NCI-H524 (cell line): ENCODE measurements around the gene MARCOL.
A peak's percentile ranks its signal among the peaks of the same experiment; 100 is the strongest.

Experiments used
- DNase-seq, 2 experiments: peaks; one replicate each; lab custom pipeline; 2025; lab: John Stamatoyannopoulos, UW

The MARCOL gene

GRCh38 chr5:148238418-148238794, at the start of gene MARCOL:
TSS of gene MARCOL (plus strand) at chr5:148238525. CDS start at chr5:148238598, 73 bp downstream.
- no peak for DNase-seq

- DNase-seq: no peak
Measured at GRCh38 chr5:148191010-148191409, 47.3 kb upstream of the MARCOL start.

- DNase-seq: no peak
Measured at GRCh38 chr5:148193202-148193601, 45.1 kb upstream of the MARCOL start.

- no peak for DNase-seq
Measured at GRCh38 chr5:148201151-148201550, 37.2 kb upstream of the MARCOL start.

- no peak for DNase-seq
Measured at GRCh38 chr5:148202531-148203203, 35.7 kb upstream of the MARCOL start, which contains the start of gene SPINK6. TSS of gene SPINK6 (plus strand) at chr5:148203042. CDS start at chr5:148203097, 55 bp downstream.

- no peak for DNase-seq
Measured at GRCh38 chr5:148205044-148205806, 33.1 kb upstream of the MARCOL start.

GRCh38 chr5:148205865-148206264, 32.5 kb upstream of the MARCOL start:
- no peak for DNase-seq

- DNase-seq: no peak
Measured at GRCh38 chr5:148206620-148207019, 31.7 kb upstream of the MARCOL start.

- no peak for DNase-seq
Measured at GRCh38 chr5:148208226-148208625, 30.1 kb upstream of the MARCOL start.

- DNase-seq: peak; percentile 11 to 52
Measured at GRCh38 chr5:148209151-148209770, 29.1 kb upstream of the MARCOL start.

GRCh38 chr5:148214665-148215185, 23.6 kb upstream of the MARCOL start:
- DNase-seq: no peak

- DNase-seq: no peak
Measured at GRCh38 chr5:148221508-148221907, 16.8 kb upstream of the MARCOL start.

GRCh38 chr5:148224117-148224742, 14.1 kb upstream of the MARCOL start:
- no peak for DNase-seq

- DNase-seq: no peak
Measured at GRCh38 chr5:148228392-148228984, 9.8 kb upstream of the MARCOL start.

- DNase-seq: no peak
Measured at GRCh38 chr5:148229840-148230239, 8.5 kb upstream of the MARCOL start.

- no peak for DNase-seq
Measured at GRCh38 chr5:148230240-148230639, 8.1 kb upstream of the MARCOL start.

GRCh38 chr5:148237785-148238417, 424 bp upstream of the MARCOL start:
- DNase-seq: no peak

- no peak for DNase-seq
Measured at GRCh38 chr5:148248894-148249293, 10.6 kb downstream of the MARCOL start.

- no peak for DNase-seq
Measured at GRCh38 chr5:148255456-148255855, 17.1 kb downstream of the MARCOL start.

GRCh38 chr5:148259288-148259687, 21.0 kb downstream of the MARCOL start:
- no peak for DNase-seq

- DNase-seq: no peak
Measured at GRCh38 chr5:148261221-148261620, 22.9 kb downstream of the MARCOL start.
